Measurements from ENCODE around the gene DCTN4. TPM values are rescaled to one million over a fixed set of nuclear protein-coding genes. Genes with fewer than 3 reads are reported as not detected.

DCTN4 gene
- total RNA-seq, 2 experiments from 2014 or later, result 12.6 to 22.4 TPM

DNA sequence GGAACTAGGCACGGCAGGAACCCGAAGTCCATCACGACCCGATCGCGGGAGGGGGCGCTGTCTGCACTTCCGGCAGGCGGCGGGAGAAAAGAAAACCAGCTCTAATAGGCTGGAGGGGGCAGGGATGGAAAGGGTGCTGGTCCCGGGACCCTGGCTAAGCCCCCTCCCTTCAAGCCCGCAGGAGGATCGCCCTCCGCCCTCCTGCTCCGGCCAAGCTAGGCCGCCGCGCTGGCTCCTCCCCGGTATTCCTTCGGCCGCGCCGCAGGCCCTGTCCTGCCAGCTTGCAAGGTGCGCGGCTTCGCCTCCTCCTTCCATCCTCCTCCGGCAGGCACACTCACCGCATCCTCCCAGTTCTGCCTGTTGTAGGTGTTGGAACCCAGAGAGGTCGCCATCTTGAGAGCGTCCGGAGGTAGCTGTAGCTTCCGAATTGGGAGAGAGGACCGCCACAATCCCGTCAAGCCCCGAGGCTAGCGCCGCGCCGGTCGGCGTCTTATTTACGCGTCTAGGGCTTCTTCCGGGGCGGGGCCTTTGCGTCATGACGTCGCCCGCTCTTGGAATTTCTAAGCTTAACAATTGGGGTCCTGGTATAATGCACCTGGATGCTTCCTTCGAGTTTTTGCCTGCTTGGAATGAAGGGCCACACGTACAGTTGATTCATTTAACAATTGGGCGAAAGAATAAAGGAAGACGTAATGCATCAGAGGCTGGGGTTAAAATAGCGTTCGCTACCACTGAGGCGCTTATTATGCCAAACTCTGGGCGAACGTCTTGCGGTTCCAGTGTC, 58.0 kb downstream of the DCTN4 start, which contains the start of gene RBM22:
Gene RBM22, minus strand, starts transcription at position 469 of the 784 bp plus-strand sequence. Its CDS starts 77 bp downstream, at position 392.
- Histone ChIP-seq H3K79me2 (ENCODE audit: insufficient read depth, low read depth, low read length) (peaks cover 17% of the 10 kb centered on the region), H3K4me2 (ENCODE audit: low read length) (peak within 1 kb of the TSS; percentile 91), H3K36me3 (ENCODE audit: insufficient read depth, low read length) (peaks cover 37% of the 10 kb centered on the region), H3K9me3 (ENCODE audit: low read length) (no peaks in the 10 kb centered on the region), H3K4me3 (ENCODE audit: low read depth, low read length, poor library complexity, severe bottlenecking) (peak within 1 kb of the TSS; percentile 91), H4K20me1 (ENCODE audit: insufficient read depth, low read length) (peaks cover 9% of the 10 kb centered on the region; the same call in 1 of the 2 replicates), H3K27ac (ENCODE audit: low read depth, low read length, poor library complexity, severe bottlenecking) (peak within 1 kb of the TSS; percentile 75), H2AFZ (ENCODE audit: low read length) (peak within 1 kb of the TSS; percentile 95), H3K4me1 (ENCODE audit: insufficient read depth, low read length, poor library complexity, severe bottlenecking) (peaks cover 14% of the 10 kb centered on the region), H3K9me2 (ENCODE audit: insufficient read depth, low read length) (no peaks in the 10 kb centered on the region)
- POLR2A ChIA-PET, result interaction anchor here (0.5 to 1.8 kb wide), 17 partner anchors 8 to 935 kb away, joined by 3 to 7 read pairs (median 3); no protein-coding TSS in a partner anchor
- BruUV-seq (replicated peaks), result no TSS peak
- CTCF ChIA-PET (ENCODE audit: unreplicated experiment), result interaction anchor here (0.6 to 1.1 kb wide), 7 partner anchors 8 to 1090 kb away, joined by 3 to 4 read pairs (median 3); no protein-coding TSS in a partner anchor
- peak; percentile 94 for DNase-seq (ENCODE audit: low spot score)
- intact Hi-C loops (cut with micrococcal nuclease; ENCODE audit: unreplicated experiment), result loop anchor here (2.0 to 5.0 kb wide), 4 partner anchors 58 to 343 kb away; partner anchors contain the start of genes DCTN4, RPS14 and TCOF1
- TF ChIP-seq EZH2phosphoT487 (IDR thresholded peaks at IDR 0.05; ENCODE audit: borderline replicate concordance, low read depth, low read length), result no peak
- TF ChIP-seq CTCF (conservative IDR thresholded peaks at IDR 0.05; ENCODE audit: low read length), result peak; percentile 82

DNA sequence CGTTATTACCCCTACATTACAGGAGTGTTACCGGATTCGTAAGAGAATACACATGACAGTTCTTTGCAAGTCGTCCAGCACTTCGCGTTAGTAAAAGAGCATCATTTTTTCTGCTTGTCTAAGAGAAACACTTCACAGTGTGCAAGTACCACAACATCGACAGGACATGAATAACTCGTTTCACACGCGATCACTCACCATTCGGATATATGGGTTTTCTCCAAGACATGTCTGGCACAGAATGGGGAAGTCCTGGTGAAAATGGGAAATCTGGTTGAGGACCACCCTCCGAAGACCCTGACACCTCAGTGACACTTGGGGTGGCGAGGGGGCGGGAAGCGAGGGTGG, 58.6 kb downstream of the DCTN4 start:
- Histone ChIP-seq H3K79me2 (ENCODE audit: insufficient read depth, low read depth, low read length) (peaks cover 17% of the 10 kb centered on the region), H3K4me2 (ENCODE audit: low read length) (peak overlapping the region; percentile 91), H3K9me2 (ENCODE audit: insufficient read depth, low read length) (no peaks in the 10 kb centered on the region), H4K20me1 (ENCODE audit: insufficient read depth, low read length) (peaks cover 9% of the 10 kb centered on the region; the same call in 1 of the 2 replicates), H3K9me3 (ENCODE audit: low read length) (no peaks in the 10 kb centered on the region), H3K4me1 (ENCODE audit: insufficient read depth, low read length, poor library complexity, severe bottlenecking) (peaks cover 14% of the 10 kb centered on the region), H3K4me3 (ENCODE audit: low read depth, low read length, poor library complexity, severe bottlenecking) (peak overlapping the region; percentile 91), H3K36me3 (ENCODE audit: insufficient read depth, low read length) (peaks cover 43% of the 10 kb centered on the region), H2AFZ (ENCODE audit: low read length) (peak overlapping the region; percentile 95; the same call in 1 of the 2 replicates), H3K27ac (ENCODE audit: low read depth, low read length, poor library complexity, severe bottlenecking) (peak overlapping the region; percentile 75)
- intact Hi-C loops (cut with micrococcal nuclease; ENCODE audit: unreplicated experiment), result loop anchor here (2.0 to 5.0 kb wide), 4 partner anchors 59 to 343 kb away; partner anchors contain the start of genes DCTN4, RPS14 and TCOF1
- DNase-seq (ENCODE audit: low spot score), result no peak
- ChIA-PET POLR2A (interaction anchor here (0.6 to 1.8 kb wide), 13 partner anchors 7 to 1743 kb away, joined by 3 to 7 read pairs (median 3); no protein-coding TSS in a partner anchor), CTCF (ENCODE audit: unreplicated experiment) (interaction anchor here (0.6 to 1.1 kb wide), 6 partner anchors 9 to 513 kb away, joined by 3 to 4 read pairs (median 3); no protein-coding TSS in a partner anchor)
- TF ChIP-seq CTCF (conservative IDR thresholded peaks at IDR 0.05; ENCODE audit: low read length) (no peak), EZH2phosphoT487 (IDR thresholded peaks at IDR 0.05; ENCODE audit: borderline replicate concordance, low read depth, low read length) (no peak)
- no TSS peak for BruUV-seq (replicated peaks)
